GM21723 (cell line): ENCODE results near the gene SNRNP25.

Experiments
- ATAC-seq: cut with Tn5 transposase; IDR thresholded peaks from one replicate; pipeline ENCODE4 v1.9.1; 2021; ENCODE audit warnings: mild to moderate bottlenecking, moderate library complexity; ENCODE audit not compliant: unreplicated experiment

The SNRNP25 gene

GRCh38 chr16:62968-63391, 9.4 kb downstream of the SNRNP25 start:
- no peak for ATAC-seq

GRCh38 chr16:63466-63865, 9.8 kb downstream of the SNRNP25 start:
- ATAC-seq: no peak

DNA sequence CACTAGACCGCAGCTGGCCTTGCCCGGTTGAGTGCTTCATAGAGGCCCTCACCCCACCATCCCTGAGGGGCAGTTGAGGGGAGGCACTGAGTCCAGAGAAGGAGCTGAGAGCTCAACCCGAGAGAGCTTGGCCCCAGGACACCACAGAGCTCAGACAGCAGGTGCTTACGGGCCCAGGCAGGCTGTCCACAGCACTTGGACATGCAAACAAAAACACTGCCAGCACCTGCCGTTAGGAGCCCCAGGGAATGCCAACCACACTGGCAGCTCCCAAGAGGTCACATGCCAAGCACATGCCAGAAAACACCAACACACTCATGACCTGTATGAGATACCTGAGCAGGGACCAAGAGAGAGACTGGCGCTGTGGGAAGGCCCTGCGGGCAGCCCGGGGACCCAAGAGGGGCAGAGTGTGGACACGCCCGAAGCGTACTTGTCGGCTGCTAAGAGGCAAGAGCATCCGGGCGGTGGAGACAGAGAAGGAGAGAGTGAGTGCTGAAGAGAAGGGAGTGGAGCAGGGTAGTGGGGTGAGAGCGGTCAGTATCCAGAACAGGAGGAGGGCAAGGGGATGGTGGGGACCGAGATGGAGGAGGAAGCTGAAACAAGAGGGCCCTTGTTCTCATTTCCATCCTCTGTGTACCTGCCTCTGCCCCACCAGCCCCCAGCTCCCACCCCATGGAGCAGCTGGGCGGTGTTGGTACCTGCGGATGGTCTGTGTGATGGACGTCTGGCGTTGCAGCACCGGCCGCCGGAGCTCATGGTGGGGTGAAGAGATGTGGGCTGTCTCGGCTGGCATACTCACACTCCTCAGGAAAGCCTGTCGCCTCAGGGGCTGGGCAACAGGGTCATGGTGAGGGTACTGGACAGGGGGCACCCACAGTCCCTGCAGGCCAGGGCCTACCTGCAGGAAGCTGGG, 10.6 kb downstream of the SNRNP25 start:
- ATAC-seq: no peak

DNA sequence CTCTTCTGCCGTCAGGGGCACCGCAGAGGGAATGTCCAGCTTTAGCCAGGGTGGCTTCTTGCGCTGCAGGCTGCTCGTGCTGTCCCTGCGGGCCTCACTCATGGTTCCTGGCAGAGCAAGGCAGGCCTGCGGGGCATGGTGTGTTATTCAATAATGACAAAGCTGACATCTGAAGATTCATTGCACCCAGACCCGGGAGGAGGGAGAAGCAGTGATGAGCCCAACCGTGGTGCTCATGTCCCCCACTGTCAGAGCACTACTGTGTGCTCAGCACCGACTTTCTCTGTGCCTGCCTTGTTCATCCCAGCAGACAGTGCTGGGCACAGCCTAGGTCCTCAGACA, 11.3 kb downstream of the SNRNP25 start:
- ATAC-seq: no peak

GRCh38 chr16:65745-66144, 12.1 kb downstream of the SNRNP25 start:
- peak; percentile 62 for ATAC-seq

GRCh38 chr16:66309-67182, 12.9 kb downstream of the SNRNP25 start:
- no peak for ATAC-seq

- ATAC-seq: no peak
Observed at GRCh38 chr16:67183-67791, 13.7 kb downstream of the SNRNP25 start.

DNA sequence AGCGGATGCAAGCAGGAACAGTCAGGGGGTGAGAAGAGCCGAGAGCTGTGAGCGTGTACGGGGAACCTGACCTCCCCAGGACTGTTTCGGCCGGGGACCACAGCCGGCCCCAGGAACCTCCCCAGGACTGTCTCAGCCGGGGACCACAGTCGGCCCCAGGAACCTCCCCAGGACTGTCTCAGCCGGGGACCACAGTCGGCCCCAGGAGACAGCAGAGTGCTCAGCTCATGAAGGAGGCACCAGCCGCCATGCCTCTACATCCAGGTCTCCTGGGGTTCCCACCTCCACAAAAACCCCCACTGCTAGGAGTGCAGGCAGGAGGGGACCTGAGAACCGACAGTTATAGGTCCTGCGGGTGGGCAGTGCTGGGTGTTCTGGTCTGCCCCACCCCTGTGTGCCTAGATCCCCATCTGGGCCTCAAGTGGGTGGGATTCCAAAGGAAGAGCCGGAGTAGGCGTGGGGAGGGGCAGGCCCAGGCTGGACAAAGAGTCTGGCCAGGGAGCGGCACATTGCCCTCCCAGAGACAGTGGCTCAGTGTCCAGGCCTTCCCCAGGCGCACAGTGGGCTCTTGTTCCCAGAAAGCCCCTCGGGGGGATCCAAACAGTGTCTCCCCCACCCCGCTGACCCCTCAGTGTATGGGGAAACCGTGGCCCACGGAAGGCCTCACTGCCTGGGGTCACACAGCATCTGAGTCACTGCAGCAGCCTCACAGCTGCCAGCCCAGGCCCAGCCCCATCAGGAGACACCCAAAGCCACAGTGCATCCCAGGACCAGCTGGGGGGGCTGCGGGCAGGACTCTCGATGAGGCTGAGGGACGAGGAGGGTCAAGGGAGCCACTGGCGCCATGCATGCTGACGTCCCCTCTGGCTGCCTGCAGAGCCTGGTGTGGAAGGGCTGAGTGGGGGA, 14.5 kb downstream of the SNRNP25 start:
- no peak for ATAC-seq

DNA sequence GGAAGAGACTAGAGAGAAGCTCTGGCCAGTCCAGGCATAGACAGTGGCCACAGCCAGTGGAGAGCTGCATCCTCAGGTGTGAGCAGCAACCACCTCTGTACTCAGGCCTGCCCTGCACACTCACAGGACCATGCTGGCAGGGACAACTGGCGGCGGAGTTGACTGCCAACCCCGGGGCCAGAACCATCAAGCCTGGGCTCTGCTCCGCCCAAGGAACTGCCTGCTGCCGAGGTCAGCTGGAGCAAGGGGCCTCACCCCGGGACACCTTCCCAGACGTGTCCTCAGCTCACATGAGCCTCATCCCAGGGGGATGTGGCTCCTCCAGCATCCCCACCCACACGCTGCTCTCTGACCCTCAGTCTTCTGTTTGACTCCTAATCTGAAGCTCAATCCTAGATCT, 15.6 kb downstream of the SNRNP25 start:
- no peak for ATAC-seq

DNA sequence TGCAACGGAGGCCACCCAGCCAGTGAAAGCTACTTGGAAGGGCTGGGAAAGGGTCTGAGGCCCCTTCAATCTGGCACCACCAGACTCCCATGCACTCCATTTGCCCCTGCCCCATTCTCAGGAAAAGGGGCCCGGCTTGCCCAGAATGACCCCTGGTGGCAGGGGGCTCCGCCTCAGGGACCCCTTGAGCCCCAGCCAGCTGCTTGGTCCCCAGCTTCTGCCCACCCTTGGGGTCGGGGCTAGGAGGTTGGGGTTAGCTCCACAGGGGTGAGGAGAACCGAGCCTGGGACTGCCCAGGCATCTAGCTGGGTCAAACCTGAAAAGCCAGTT, 17.5 kb downstream of the SNRNP25 start:
- ATAC-seq: no peak

GRCh38 chr16:71540-72401, 18.1 kb downstream of the SNRNP25 start:
- ATAC-seq: no peak

- no peak for ATAC-seq
Observed at GRCh38 chr16:72561-73548, 19.2 kb downstream of the SNRNP25 start, which contains the start of gene RHBDF1. RHBDF1 (minus strand) TSS chr16:72631; CDS start chr16:65015, 7,616 bp downstream.

- no peak for ATAC-seq
Observed at GRCh38 chr16:74051-74746, 20.6 kb downstream of the SNRNP25 start.

- no peak for ATAC-seq
Observed at GRCh38 chr16:74747-75334, 21.2 kb downstream of the SNRNP25 start.

- ATAC-seq: no peak
Observed at GRCh38 chr16:75580-76501, 22.2 kb downstream of the SNRNP25 start.

DNA sequence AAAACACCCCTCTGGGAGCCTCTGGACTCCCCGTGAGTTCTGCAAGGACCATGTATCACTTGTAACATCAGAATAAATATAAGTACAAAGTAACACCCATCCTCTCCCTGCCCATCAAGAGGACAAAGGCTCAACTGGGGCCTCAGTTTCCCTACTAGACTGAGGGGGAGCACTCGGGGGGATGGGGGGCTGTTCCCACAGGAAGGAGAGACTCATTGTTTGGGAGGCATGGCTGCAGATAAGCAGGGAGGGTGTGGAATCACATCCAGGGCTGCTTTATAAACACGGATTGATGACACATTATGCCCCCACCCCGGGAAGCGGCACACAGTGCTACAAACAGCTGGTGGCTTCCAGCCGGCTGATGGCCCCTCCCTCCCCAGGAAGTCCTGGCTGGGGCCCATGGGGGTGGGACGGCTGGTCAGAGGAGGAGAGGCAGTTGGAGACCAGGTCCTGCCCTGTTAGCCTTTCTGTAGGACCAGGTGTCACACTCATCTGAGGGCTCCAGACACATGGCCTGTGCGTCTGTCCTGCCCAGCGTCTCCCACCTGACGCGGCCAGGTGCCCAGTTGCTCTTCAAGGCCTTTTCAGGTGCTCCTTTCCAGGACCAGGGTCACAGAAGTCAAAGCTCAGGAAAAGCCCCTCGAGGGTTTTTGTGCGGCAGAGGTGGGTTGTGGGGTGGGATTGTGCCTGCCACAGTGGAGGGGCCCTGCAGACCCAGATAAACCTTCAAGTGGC, 23.1 kb downstream of the SNRNP25 start:
- no peak for ATAC-seq
